BLaER1 (cell line): Measurements from ENCODE around the gene EWSR1.
"Not testable (repeated sequence)": the region's sequence is repeated elsewhere in the genome, so short reads cannot be mapped to it uniquely, and the experiment has no call there.

ENCODE experiments used
- H3K27ac ChIP-seq: shearing (Covaris generic); formaldehyde crosslinking; 2 replicates; pipeline ENCODE4 v1.8.1; 2022
- H3K27me3 ChIP-seq: shearing (Covaris generic); formaldehyde crosslinking; 2 replicates; pipeline ENCODE4 v1.8.1; 2022
- H3K36me3 ChIP-seq: shearing (Covaris generic); formaldehyde crosslinking; 2 replicates; pipeline ENCODE4 v1.8.1; 2022
- H3K4me1 ChIP-seq: shearing (Covaris generic); formaldehyde crosslinking; 2 replicates; pipeline ENCODE4 v1.8.1; 2022
- H3K4me2 ChIP-seq: shearing (Covaris generic); formaldehyde crosslinking; 2 replicates; pipeline ENCODE4 v1.8.1; 2022
- H3K4me3 ChIP-seq: shearing (Covaris generic); formaldehyde crosslinking; 2 replicates; pipeline ENCODE4 v1.8.1; 2022
- H3K9ac ChIP-seq: shearing (Covaris generic); formaldehyde crosslinking; 2 replicates; pipeline ENCODE4 v1.8.1; 2022
- H3K9me3 ChIP-seq: shearing (Covaris generic); formaldehyde crosslinking; 2 replicates; pipeline ENCODE4 v1.8.1; 2022
- H4K20me1 ChIP-seq: shearing (Covaris generic); formaldehyde crosslinking; 2 replicates; pipeline ENCODE4 v1.8.1; 2022
- Cebpa-rat ChIP-seq: shearing (Covaris generic); IDR thresholded peaks from 2 replicates; pipeline ENCODE4 v1.8.1; 2022

The EWSR1 gene

GRCh38 chr22:29226351-29226981, 41.6 kb upstream of the EWSR1 start:
- no peak for TF ChIP-seq Cebpa-rat
- no peaks in the 10 kb centered on the region for H4K20me1 ChIP-seq
- no peaks in the 10 kb centered on the region for H3K27me3 ChIP-seq
- no peaks in the 10 kb centered on the region for H3K9me3 ChIP-seq
- H3K36me3 ChIP-seq = no peaks in the 10 kb centered on the region
- no peak overlapping the region for H3K4me2 ChIP-seq
- H3K27ac ChIP-seq = no peak overlapping the region
- H3K4me3 ChIP-seq = no peak overlapping the region
- H3K4me1 ChIP-seq = no peaks in the 10 kb centered on the region
- no peak overlapping the region for H3K9ac ChIP-seq

GRCh38 chr22:29230972-29231875, 36.8 kb upstream of the EWSR1 start:
- Histone ChIP-seq H4K20me1 (no peaks in the 10 kb centered on the region), H3K9ac (no peak overlapping the region), H3K36me3 (no peaks in the 10 kb centered on the region), H3K9me3 (peaks cover 11% of the 10 kb centered on the region), H3K4me3 (no peak overlapping the region), H3K4me2 (no peak overlapping the region), H3K4me1 (no peaks in the 10 kb centered on the region), H3K27me3 (no peaks in the 10 kb centered on the region), H3K27ac (no peak overlapping the region)
- no peak for TF ChIP-seq Cebpa-rat

- peaks cover 11% of the 10 kb centered on the region for H3K9me3 ChIP-seq
- H3K36me3 ChIP-seq = no peaks in the 10 kb centered on the region
- no peak overlapping the region for H3K4me3 ChIP-seq
- H3K27ac ChIP-seq = no peak overlapping the region
- no peaks in the 10 kb centered on the region for H3K27me3 ChIP-seq
- H3K9ac ChIP-seq = no peak overlapping the region
- H4K20me1 ChIP-seq = no peaks in the 10 kb centered on the region
- no peaks in the 10 kb centered on the region for H3K4me1 ChIP-seq
- no peak overlapping the region for H3K4me2 ChIP-seq
- no peak for TF ChIP-seq Cebpa-rat
These were observed 35.8 kb upstream of the EWSR1 start for GRCh38 chr22:29231971-29232959.

GRCh38 chr22:29233277-29233877, 34.7 kb upstream of the EWSR1 start:
- Histone ChIP-seq H4K20me1 (no peaks in the 10 kb centered on the region), H3K4me2 (no peak overlapping the region), H3K36me3 (no peaks in the 10 kb centered on the region), H3K27me3 (no peaks in the 10 kb centered on the region), H3K27ac (no peak overlapping the region), H3K9me3 (peaks cover 11% of the 10 kb centered on the region), H3K9ac (no peak overlapping the region), H3K4me1 (no peaks in the 10 kb centered on the region), H3K4me3 (no peak overlapping the region)
- TF ChIP-seq Cebpa-rat = no peak

- not testable (repeated sequence) for H4K20me1 ChIP-seq, H3K27ac ChIP-seq, H3K27me3 ChIP-seq, H3K9ac ChIP-seq, H3K4me1 ChIP-seq, H3K36me3 ChIP-seq, H3K4me2 ChIP-seq, H3K4me3 ChIP-seq
- peaks cover 45% of the 10 kb centered on the region for H3K9me3 ChIP-seq
These were observed 27.6 kb upstream of the EWSR1 start for GRCh38 chr22:29240481-29240880.

GRCh38 chr22:29243874-29244446, 24.1 kb upstream of the EWSR1 start:
- Histone ChIP-seq H3K9me3 (peaks cover 45% of the 10 kb centered on the region), H4K20me1 (peaks cover 6% of the 10 kb centered on the region; the same call in 1 of the 2 replicates), H3K4me2 (no peak overlapping the region), H3K27ac (no peak overlapping the region), H3K36me3 (no peaks in the 10 kb centered on the region), H3K4me1 (no peaks in the 10 kb centered on the region), H3K9ac (no peak overlapping the region), H3K27me3 (no peaks in the 10 kb centered on the region), H3K4me3 (no peak overlapping the region)
- no peak for TF ChIP-seq Cebpa-rat

- Histone ChIP-seq H3K27ac (no peak overlapping the region), H4K20me1 (peaks cover 6% of the 10 kb centered on the region; the same call in 1 of the 2 replicates), H3K9ac (no peak overlapping the region), H3K36me3 (no peaks in the 10 kb centered on the region), H3K27me3 (no peaks in the 10 kb centered on the region), H3K9me3 (peaks cover 37% of the 10 kb centered on the region), H3K4me3 (no peak overlapping the region), H3K4me1 (no peaks in the 10 kb centered on the region), H3K4me2 (no peak overlapping the region)
- no peak for TF ChIP-seq Cebpa-rat
These were observed 23.1 kb upstream of the EWSR1 start for GRCh38 chr22:29244785-29245625.

GRCh38 chr22:29245626-29246385, 22.3 kb upstream of the EWSR1 start:
- no peak overlapping the region for H3K4me3 ChIP-seq
- H3K36me3 ChIP-seq = no peaks in the 10 kb centered on the region
- no peaks in the 10 kb centered on the region for H3K4me1 ChIP-seq
- no peak overlapping the region for H3K9ac ChIP-seq
- no peak overlapping the region for H3K4me2 ChIP-seq
- no peak for TF ChIP-seq Cebpa-rat
- no peak overlapping the region for H3K27ac ChIP-seq
- peaks cover 6% of the 10 kb centered on the region; the same call in 1 of the 2 replicates for H4K20me1 ChIP-seq
- H3K9me3 ChIP-seq = peaks cover 29% of the 10 kb centered on the region
- no peaks in the 10 kb centered on the region for H3K27me3 ChIP-seq

- not testable (repeated sequence) for H3K4me1 ChIP-seq, H3K4me3 ChIP-seq, H3K27ac ChIP-seq, H3K4me2 ChIP-seq, H3K9ac ChIP-seq, H3K9me3 ChIP-seq, H3K27me3 ChIP-seq, H4K20me1 ChIP-seq, H3K36me3 ChIP-seq
These were observed 20.2 kb upstream of the EWSR1 start for GRCh38 chr22:29247891-29248290.
